ENCODE results near the gene TSC1.
A peak's percentile ranks its signal among the peaks of the same experiment; 100 is the strongest.
"Not testable (repeated sequence)": the region's sequence is repeated elsewhere in the genome, so short reads cannot be mapped to it uniquely, and the experiment has no call there.

Gene TSC1

GRCh38 chr9:132944294-132945185 lies at the start of gene TSC1:
Gene TSC1, minus strand, starts transcription at chr9:132944616. Its CDS starts 15,744 bp downstream, at chr9:132928872.
- peak; percentile 96 to 97 (median 96) for DNase-seq (ENCODE audit: low read depth in 2 of 3, low spot score in 1 of 3)

GRCh38 chr9:132993511-132993939 lies 49.1 kb upstream of the TSC1 start:
- no peak for DNase-seq (ENCODE audit: low read depth in 2 of 3, low spot score in 1 of 3)

DNA sequence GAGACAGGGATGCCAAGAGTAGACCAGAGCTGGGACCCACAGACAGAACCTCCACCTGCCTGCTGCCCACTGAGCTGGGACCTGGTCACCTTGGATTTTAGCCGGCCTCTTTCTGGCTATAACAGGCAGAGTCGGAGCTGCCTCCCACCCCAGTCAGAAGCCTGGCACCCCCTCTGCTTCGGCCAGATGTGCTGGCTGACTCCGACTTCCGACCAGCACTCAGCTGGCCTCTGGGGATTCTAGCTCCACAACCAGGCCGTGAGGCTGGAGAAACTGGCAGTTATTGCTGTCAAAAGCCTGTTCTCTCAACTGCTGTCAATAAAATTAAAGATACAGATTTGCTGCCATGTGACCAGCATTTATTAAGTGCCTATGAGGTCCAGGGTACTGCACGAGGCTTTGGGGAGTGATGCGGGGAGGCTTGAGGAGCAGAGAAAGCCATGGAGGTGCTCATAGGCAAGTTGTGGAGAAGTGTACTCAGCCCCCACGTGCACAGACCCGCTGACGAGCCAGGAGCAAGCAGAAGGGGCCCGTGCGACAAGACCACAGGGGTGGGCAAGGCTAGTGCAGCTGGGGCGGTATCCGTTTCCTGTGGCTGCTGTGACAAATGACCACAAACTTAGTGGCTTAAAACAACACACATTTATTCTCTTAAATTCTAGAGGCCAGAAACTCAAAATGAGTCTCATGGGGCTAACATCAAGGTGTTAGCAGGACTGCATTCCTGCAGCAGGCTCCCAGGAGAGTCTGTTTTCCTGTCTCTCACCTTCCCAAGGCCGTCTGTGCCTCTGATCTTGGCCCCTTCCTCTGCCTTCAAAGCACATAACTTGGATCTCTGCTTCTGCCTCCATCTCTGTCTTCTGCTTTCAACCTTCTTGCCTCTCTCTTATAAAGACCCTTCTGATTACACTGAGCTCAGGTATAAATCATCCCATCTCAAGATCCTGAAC lies 47.2 kb upstream of the TSC1 start:
- no peak for DNase-seq (ENCODE audit: low read depth in 2 of 3, low spot score in 1 of 3)

DNA sequence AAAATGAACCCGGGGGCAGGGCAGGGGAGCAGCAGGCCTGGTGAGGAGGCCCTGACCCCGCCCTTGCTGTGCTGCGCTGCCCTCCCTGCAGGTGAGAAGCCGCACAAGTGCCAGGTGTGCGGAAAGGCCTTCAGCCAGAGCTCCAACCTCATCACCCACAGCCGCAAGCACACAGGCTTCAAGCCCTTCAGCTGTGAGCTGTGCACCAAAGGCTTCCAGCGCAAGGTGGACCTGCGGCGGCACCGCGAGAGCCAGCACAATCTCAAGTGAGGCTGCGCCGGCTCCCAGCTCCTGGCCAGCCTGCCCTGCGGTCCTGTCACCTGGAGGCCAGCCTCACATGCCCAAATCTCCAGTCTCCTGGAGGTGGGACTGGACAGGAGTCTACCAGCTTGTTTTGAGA lies 46.4 kb upstream of the TSC1 start:
- no peak for DNase-seq (ENCODE audit: low read depth in 2 of 3, low spot score in 1 of 3)

DNA sequence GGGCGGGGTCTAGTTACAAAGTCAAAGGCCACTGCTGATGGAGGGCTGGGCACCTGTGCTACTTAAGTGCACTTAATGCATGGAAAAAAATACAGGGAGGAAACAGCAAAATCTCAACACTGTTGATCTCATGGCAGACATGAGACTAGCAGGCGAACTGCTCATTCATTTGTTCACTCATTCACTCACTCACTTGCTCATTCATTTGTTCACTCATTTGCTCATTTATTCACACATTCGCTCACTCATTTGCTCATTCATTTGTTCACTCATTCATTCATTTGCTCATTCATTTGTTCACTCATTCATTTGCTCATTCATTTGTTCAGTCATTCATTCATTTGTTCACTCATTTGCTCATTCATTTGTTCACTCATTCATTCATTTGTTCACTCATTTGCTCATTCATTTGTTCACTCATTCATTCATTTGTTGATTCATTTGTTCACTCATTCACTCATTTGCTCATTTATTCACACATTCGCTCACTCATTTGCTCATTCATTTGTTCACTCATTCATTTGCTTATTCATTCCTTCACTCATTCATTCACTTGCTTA lies 45.7 kb upstream of the TSC1 start:
- DNase-seq (ENCODE audit: low read depth in 2 of 3, low spot score in 1 of 3), result not testable (repeated sequence)

GRCh38 chr9:132989414-132989996 lies 45.1 kb upstream of the TSC1 start:
- no peak for DNase-seq (ENCODE audit: low read depth in 2 of 3, low spot score in 1 of 3)

- DNase-seq (ENCODE audit: low read depth in 2 of 3, low spot score in 1 of 3), result no peak
These were observed 44.5 kb upstream of the TSC1 start for GRCh38 chr9:132989014-132989310.

DNA sequence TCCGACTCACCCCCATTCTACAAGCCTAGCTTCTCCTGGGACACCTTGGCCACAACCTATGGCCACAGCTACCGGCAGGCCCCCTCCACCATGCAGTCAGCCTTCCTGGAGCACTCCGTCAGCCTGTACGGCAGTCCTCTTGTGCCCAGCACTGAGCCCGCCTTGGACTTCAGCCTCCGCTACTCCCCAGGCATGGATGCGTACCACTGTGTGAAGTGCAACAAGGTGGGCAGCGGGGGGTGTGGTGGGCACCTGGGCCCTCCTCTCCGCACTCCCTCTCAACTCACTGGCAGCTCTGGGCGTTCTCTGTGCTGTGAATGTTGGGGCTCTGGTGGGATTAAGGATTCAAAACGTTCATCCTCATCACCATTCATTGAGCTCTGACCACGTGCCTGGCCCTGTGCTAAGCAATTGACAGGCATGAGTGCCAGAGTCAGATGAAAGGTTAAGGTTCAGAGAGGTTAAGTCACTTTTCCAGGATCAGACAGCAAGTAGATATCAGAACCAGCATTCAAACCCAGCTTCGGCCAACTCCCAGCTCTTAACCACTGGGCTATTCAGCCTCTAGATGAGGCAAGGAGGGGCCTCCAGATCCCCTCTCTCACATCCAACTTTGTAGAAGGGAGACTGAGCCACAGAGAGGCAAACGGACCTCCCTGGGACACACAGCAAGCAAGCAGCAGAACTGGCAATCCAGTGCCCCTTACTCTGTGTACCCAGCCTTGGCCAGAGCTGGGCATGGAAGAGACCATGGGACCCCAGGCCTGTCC lies 44.0 kb upstream of the TSC1 start:
- no peak for DNase-seq (ENCODE audit: low read depth in 2 of 3, low spot score in 1 of 3)

GRCh38 chr9:132986640-132987620 lies 42.5 kb upstream of the TSC1 start:
- DNase-seq (ENCODE audit: low read depth in 2 of 3, low spot score in 1 of 3), result no peak

GRCh38 chr9:132986114-132986513 lies 41.7 kb upstream of the TSC1 start:
- DNase-seq (ENCODE audit: low read depth in 2 of 3, low spot score in 1 of 3), result no peak

DNA sequence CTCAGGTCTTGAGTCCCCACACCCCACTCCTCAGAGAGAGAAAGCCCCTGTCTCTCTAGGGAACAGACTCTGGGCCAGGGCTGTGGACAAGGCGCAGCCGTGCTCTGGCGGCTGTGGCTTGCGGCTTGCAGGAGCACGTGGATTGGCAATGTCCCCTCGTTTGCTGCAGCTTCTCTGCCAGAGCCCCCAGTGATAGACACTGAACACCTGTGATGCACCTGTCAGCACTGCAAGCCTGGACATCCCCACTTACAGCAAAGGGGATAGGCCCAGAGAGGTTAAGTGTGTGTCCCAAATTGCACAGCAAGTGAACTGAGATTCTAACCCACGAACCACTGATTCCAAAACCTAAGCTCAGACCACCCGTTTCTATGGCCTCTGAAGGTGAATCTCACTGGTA lies 41.1 kb upstream of the TSC1 start:
- no peak for DNase-seq (ENCODE audit: low read depth in 2 of 3, low spot score in 1 of 3)

- no peak for DNase-seq (ENCODE audit: low read depth in 2 of 3, low spot score in 1 of 3)
These were observed 40.6 kb upstream of the TSC1 start for GRCh38 chr9:132985071-132985350.

GRCh38 chr9:132984202-132985070 lies 40.0 kb upstream of the TSC1 start:
- no peak for DNase-seq (ENCODE audit: low read depth in 2 of 3, low spot score in 1 of 3)

DNA sequence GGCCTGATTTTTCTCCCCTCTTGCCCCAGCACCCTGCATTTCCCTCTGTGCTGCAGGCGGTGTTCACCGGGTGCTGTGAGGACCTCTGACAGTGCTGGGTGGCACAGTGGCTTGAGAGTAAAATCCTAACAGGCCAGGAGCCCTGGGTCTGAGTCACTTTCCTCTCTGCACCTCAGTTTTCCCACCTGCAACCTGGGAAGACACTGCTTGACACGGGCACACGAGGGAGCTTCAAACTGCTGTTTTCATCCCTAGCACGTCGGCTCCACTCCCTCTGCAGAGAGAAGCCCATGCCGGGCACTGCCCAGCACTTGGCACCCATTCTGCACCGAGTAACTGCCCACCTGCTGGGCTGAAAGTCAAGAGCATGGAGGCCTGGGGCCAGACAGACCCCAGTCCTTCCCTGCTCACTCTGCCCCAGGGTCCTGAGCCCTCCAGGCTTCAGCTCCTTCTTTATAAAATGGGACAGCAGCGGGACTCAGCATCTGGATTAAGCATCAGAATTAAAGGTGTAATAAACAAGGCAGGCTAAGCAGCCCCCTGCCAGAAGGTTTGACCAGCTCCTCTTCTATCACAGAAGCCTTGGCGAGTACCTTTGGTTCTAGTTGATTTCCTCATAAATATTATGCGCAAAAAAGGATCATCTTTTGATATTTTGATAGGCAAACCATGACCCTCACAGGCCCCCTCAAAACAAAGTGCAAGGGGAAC lies 39.2 kb upstream of the TSC1 start:
- no peak for DNase-seq (ENCODE audit: low read depth in 2 of 3, low spot score in 1 of 3)

GRCh38 chr9:132982458-132982857 lies 38.0 kb upstream of the TSC1 start:
- DNase-seq (ENCODE audit: low read depth in 2 of 3, low spot score in 1 of 3), result no peak

DNA sequence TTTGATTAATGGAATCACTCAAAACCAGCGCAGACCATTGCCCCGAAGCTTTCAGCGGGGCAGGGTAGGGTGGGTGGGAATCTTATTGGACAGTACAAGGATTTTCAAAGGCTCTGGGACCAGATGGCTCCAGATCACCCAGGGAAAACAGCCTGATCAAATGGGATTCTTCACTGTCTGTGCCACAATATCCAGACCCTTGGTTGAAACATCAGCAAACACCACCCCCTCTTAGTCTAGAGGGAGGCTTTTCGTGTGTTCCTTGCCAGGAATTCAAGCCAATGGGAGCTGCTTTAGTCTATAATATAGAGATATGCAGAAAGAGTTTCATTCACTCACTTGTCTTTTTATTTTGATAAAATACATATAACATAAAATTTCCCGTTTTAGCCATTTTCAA lies 35.7 kb upstream of the TSC1 start:
- DNase-seq (ENCODE audit: low read depth in 2 of 3, low spot score in 1 of 3), result no peak

DNA sequence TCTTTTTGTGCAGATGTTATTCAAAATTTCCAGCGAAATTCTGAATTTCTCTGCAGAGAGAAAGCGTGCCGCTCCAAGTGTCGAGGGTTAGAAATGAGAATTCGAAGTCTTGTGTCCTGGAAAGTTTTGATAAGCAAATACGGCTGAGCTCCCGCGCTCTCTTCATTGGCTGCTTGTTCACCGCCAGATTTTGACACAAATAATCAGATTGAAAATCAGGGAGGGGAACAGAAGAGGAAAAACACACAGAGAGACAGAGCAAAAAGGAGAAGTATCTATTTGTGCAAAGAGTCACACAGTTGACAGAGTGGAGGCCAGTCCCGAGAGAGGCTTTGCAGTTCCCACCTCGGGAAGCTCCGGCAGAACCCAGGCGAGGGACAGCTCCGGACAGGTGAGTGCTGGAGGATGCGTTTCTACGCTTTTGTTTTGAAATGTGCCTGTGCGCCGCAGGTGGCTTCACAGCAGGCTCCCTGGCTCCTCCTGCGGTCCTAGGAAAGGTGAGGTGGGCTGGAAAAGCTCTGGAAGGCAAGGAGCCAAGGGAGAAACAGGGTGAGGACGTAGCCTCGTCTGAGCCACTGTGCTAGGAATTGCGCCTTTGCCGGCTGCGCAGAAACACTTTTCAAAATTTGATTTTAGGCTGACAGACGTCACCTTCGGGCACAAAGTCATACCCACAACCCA lies 34.2 kb upstream of the TSC1 start, which contains the start of gene GFI1B:
GFI1B (plus strand) TSS at position 244 of the 681 bp plus-strand sequence. CDS start 7,985 bp downstream, outside the sequence.
- DNase-seq (ENCODE audit: low read depth in 2 of 3, low spot score in 1 of 3), result no peak
